ENCODE measurements around the gene HS3ST3B1.

Gene HS3ST3B1

DNA sequence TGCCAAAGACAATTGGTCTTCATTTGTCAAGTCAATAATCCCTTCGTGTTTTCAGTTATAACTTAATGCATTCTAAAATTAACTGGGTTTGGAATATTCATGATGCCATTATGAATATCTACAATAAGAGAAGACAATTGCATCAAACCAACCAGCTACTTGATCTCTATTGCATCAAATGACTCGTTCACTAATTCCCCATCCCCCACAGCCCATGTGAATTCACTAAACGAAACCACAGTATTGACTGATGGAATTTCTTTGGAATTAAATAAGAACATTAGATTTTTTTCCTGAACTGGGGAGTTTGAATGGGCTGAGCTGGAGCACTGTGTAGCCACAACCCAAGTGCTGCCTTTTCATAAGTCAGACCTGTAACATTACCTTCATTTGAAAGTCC is 65.3 kb downstream of the HS3ST3B1 start:
- no peak for TF ChIP-seq GATA1 (IDR thresholded peaks at IDR 0.05; ENCODE audit: low read depth, low read length)
- no peak for TF ChIP-seq POLR2A (IDR thresholded peaks at IDR 0.05; ENCODE audit: low read length)
- DNase-seq = no peak

GRCh38 chr17:14372461-14372860 is 71.6 kb downstream of the HS3ST3B1 start:
- TF ChIP-seq POLR2A (IDR thresholded peaks at IDR 0.05; ENCODE audit: low read length) (no peak), GATA1 (IDR thresholded peaks at IDR 0.05; ENCODE audit: low read depth, low read length) (no peak)
- no peak for DNase-seq

DNA sequence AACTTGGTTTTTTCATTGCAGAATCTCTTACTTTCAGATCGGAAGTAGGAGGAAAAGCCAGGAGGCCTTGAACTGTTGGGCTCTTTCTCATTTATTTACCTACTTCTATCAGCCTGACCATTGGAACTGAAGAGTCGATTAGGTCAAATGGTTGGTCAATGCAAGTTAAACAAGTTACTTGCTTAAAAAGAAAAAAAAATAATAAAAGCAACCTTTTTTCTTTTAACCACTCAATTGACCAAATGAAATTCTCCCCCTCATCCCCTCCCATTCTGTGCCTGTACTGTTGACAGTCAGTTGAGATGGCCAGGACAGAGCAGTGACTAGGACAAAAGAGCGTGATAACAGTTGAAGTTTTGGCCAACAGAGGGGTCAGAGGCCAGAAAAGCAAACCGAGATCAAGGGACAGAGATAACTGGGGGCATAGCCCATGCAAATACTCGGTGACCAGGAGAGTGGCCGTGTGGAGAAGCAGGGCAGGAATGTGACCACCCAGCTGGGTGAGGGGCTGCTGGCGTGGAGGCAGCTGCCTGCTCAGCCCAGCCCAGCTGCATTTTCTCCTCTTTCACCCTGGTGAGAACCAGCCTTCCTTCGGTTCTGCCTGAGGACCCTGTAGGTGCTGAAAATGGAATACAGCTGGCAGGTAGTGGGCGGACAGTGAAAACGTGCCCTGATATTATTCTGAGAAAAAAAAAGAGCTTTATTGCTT is 72.2 kb downstream of the HS3ST3B1 start:
- DNase-seq = no peak
- no peak for TF ChIP-seq POLR2A (IDR thresholded peaks at IDR 0.05; ENCODE audit: low read length)
- TF ChIP-seq GATA1 (IDR thresholded peaks at IDR 0.05; ENCODE audit: low read depth, low read length) = no peak

DNA sequence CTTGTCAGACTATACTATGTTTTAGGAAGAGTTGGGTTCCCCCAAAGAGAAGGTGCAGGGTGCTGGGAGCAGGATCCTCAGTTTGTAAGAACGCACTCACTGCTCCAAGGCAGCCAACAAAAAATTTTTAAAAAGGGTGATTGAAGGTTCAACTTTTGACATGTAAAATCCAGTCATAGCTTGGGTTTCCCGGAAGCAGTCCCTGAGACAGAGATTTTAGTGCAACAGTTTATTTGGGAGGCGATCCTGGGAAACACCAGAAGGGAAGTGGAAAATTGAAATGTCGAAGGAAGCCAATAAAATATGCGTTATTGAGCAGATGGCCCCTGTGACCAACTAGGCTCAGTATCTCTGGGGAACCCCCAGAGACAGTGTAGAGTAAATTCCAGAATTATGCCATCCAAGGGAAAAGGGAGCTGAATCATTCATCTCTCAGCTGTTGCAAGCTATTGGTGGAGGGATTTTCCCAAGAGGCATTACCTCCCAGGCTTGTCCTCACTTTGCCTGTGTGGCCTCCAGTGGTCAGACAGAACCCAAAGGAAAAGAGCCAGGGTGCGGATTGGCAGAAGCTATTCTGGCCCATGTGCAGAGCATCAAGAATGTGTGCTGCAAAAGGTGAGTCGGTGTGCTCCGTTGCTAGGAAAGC is 72.9 kb downstream of the HS3ST3B1 start:
- no peak for TF ChIP-seq POLR2A (IDR thresholded peaks at IDR 0.05; ENCODE audit: low read length)
- TF ChIP-seq GATA1 (IDR thresholded peaks at IDR 0.05; ENCODE audit: low read depth, low read length) = no peak
- DNase-seq = no peak

GRCh38 chr17:14374268-14374667 is 73.4 kb downstream of the HS3ST3B1 start:
- DNase-seq = no peak
- TF ChIP-seq GATA1 (IDR thresholded peaks at IDR 0.05; ENCODE audit: low read depth, low read length) (no peak), POLR2A (IDR thresholded peaks at IDR 0.05; ENCODE audit: low read length) (no peak)

- TF ChIP-seq GATA1 (IDR thresholded peaks at IDR 0.05; ENCODE audit: low read depth, low read length) = no peak
- TF ChIP-seq POLR2A (IDR thresholded peaks at IDR 0.05; ENCODE audit: low read length) = no peak
- no peak for DNase-seq
Observed at GRCh38 chr17:14376666-14377065, 75.8 kb downstream of the HS3ST3B1 start.

DNA sequence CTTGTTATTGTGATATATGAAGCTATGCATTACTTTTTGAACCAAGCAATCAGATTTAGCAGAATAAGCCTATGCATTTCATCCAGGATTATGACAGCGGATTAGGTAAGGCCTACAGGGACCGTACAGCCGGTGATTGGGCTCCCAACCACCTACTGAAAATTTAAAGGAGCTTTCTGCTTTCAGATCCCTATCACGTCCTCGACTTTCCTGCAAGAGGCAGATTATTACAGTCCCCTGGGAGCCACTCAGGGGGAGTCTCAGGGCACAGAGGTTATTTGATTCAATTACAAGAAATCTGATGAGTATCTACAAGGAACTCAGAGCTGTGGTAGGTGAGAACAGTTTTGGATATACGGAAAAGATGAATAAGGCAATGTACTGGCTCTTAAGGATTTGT is 80.7 kb downstream of the HS3ST3B1 start:
- DNase-seq = no peak
- no peak for TF ChIP-seq GATA1 (IDR thresholded peaks at IDR 0.05; ENCODE audit: low read depth, low read length)
- TF ChIP-seq POLR2A (IDR thresholded peaks at IDR 0.05; ENCODE audit: low read length) = no peak

- DNase-seq = no peak
- TF ChIP-seq POLR2A (IDR thresholded peaks at IDR 0.05; ENCODE audit: low read length) (no peak), GATA1 (IDR thresholded peaks at IDR 0.05; ENCODE audit: low read depth, low read length) (no peak)
Observed at GRCh38 chr17:14387036-14387435, 86.2 kb downstream of the HS3ST3B1 start.

GRCh38 chr17:14389681-14390080 is 88.8 kb downstream of the HS3ST3B1 start:
- TF ChIP-seq GATA1 (IDR thresholded peaks at IDR 0.05; ENCODE audit: low read depth, low read length) (no peak), POLR2A (IDR thresholded peaks at IDR 0.05; ENCODE audit: low read length) (no peak)
- no peak for DNase-seq

- no peak for TF ChIP-seq POLR2A (IDR thresholded peaks at IDR 0.05; ENCODE audit: low read length)
- TF ChIP-seq GATA1 (IDR thresholded peaks at IDR 0.05; ENCODE audit: low read depth, low read length) = no peak
- no peak for DNase-seq
Observed at GRCh38 chr17:14393723-14394122, 92.8 kb downstream of the HS3ST3B1 start.

- TF ChIP-seq GATA1 (IDR thresholded peaks at IDR 0.05; ENCODE audit: low read depth, low read length) (no peak), POLR2A (IDR thresholded peaks at IDR 0.05; ENCODE audit: low read length) (no peak)
- no peak for DNase-seq
Observed at GRCh38 chr17:14395255-14395654, 94.4 kb downstream of the HS3ST3B1 start.

- TF ChIP-seq GATA1 (IDR thresholded peaks at IDR 0.05; ENCODE audit: low read depth, low read length) (no peak), POLR2A (IDR thresholded peaks at IDR 0.05; ENCODE audit: low read length) (no peak)
- no peak for DNase-seq
Observed at GRCh38 chr17:14396547-14396946, 95.7 kb downstream of the HS3ST3B1 start.

GRCh38 chr17:14398766-14399165 is 97.9 kb downstream of the HS3ST3B1 start:
- no peak for DNase-seq
- TF ChIP-seq POLR2A (IDR thresholded peaks at IDR 0.05; ENCODE audit: low read length) (no peak), GATA1 (IDR thresholded peaks at IDR 0.05; ENCODE audit: low read depth, low read length) (no peak)
